AG09319 (cell line): ENCODE results near the gene CX3CL1.

Experiments used
- DNase-seq: peaks from one replicate; pipeline ENCODE4 v3.0.0-alpha.2; 2010; ENCODE audit warnings: low read depth; ENCODE audit errors: extremely low read depth
- CTCF ChIP-seq: IDR thresholded peaks from 2 replicates; pipeline ENCODE4 v1.5.1; 2011; ENCODE audit warnings: low read depth, mild to moderate bottlenecking, inconsistent platforms, low read length, moderate library complexity

Gene CX3CL1

GRCh38 chr16:57358086-57358420 lies 14.2 kb upstream of the CX3CL1 start:
- no peak for DNase-seq
- TF ChIP-seq CTCF = no peak

GRCh38 chr16:57358527-57359095 lies 13.7 kb upstream of the CX3CL1 start, which contains the start of gene CCL22:
Gene CCL22 (plus strand): TSS chr16:57358783. CDS start chr16:57358817, 34 bp downstream.
- no peak for TF ChIP-seq CTCF
- DNase-seq = no peak

GRCh38 chr16:57360321-57360935 lies 11.9 kb upstream of the CX3CL1 start:
- TF ChIP-seq CTCF = no peak

GRCh38 chr16:57361404-57361803 lies 10.9 kb upstream of the CX3CL1 start:
- no peak for TF ChIP-seq CTCF
- no peak for DNase-seq

More at GRCh38 chr16:57360321-57360935, 11.9 kb upstream of the CX3CL1 start:
- no peak for DNase-seq

- TF ChIP-seq CTCF = no peak
- no peak for DNase-seq
Measured at GRCh38 chr16:57364143-57364542, 8.1 kb upstream of the CX3CL1 start.

GRCh38 chr16:57366544-57367040 lies 5.7 kb upstream of the CX3CL1 start:
- TF ChIP-seq CTCF = no peak
- DNase-seq = no peak

- TF ChIP-seq CTCF = no peak
- DNase-seq = no peak
Measured at GRCh38 chr16:57367116-57367752, 5.1 kb upstream of the CX3CL1 start.
